Tibial nerve (tissue), 4 donors: ENCODE measurements around the gene JAZF1.

Source experiments
- CTCF ChIP-seq, 5 experiments: fragments of 200-600 bp in 3 of 5; fragments of 450-650 bp in 2 of 5; sonication (generic) in 3 of 5; IDR thresholded peaks; one replicate each; pipeline ENCODE4 v1.5.1; 2016 to 2019; ENCODE audit warnings: antibody characterized with exemption in 5 of 5, mild to moderate bottlenecking in 3 of 5, moderate library complexity in 2 of 5
- EP300 ChIP-seq, 2 donors: sonication (generic); formaldehyde crosslinking; IDR thresholded peaks; one replicate each; pipeline ENCODE4 v1.6.1; 2017; ENCODE audit warnings: antibody characterized with exemption in 2 of 2, mild to moderate bottlenecking in 1 of 2
- POLR2A ChIP-seq, 2 donors: fragments of 450-650 bp; IDR thresholded peaks; one replicate each; pipeline ENCODE4 v1.6.1; 2017; ENCODE audit warnings: antibody characterized with exemption in 2 of 2, mild to moderate bottlenecking in 2 of 2, moderate library complexity in 2 of 2

GRCh38 chr7:27976531-27976930, 204.1 kb downstream of the JAZF1 start:
- TF ChIP-seq EP300 (IDR thresholded peaks at IDR 0.05) (no peak), CTCF (IDR thresholded peaks at IDR 0.05) (no peak), POLR2A (IDR thresholded peaks at IDR 0.05) (no peak)
